Natural killer cell (primary cell): ENCODE results near the gene HIGD2B. TPM values are rescaled to one million over a fixed set of nuclear protein-coding genes. Genes with fewer than 3 reads are reported as not detected.
"Not testable (repeated sequence)": the region's sequence is repeated elsewhere in the genome, so short reads cannot be mapped to it uniquely, and the experiment has no call there.

ENCODE experiments used
- ATAC-seq, 3 donors: fragments of 150-1000 bp in 2 of 3; fragments of 200-7000 bp in 1 of 3; cut with Tn5 transposase; 1 replicate in 1 of 3; 2 replicates in 2 of 3; pipeline ENCODE4 v1.10.0; 2021; ENCODE audit warnings: mild to moderate bottlenecking in 2 of 3, moderate library complexity in 2 of 3
- DNase-seq, 2 donors: peaks; one replicate each; pipeline versions ENCODE4 v3.0.0 to v3.0.0-alpha.2; 2013 to 2021; ENCODE audit warnings: mixed read lengths in 1 of 2
- H3K27ac ChIP-seq: one replicate; pipeline ENCODE4 v1.5.1; 2013; ENCODE audit warnings: mild to moderate bottlenecking, low read length
- H3K27me3 ChIP-seq: one replicate; pipeline ENCODE4 v1.6.1; 2013; ENCODE audit warnings: low read length; ENCODE audit not compliant: control insufficient read depth, insufficient read depth
- H3K36me3 ChIP-seq: one replicate; pipeline ENCODE4 v1.6.1; 2013; ENCODE audit warnings: low read length; ENCODE audit not compliant: control insufficient read depth, insufficient read depth
- H3K4me1 ChIP-seq: one replicate; pipeline ENCODE4 v1.6.1; 2013; ENCODE audit warnings: low read length; ENCODE audit not compliant: control insufficient read depth, insufficient read depth
- H3K4me3 ChIP-seq: one replicate; pipeline ENCODE4 v1.5.1; 2013; ENCODE audit warnings: low read length
- H3K9me3 ChIP-seq: one replicate; pipeline ENCODE4 v1.6.1; 2013; ENCODE audit warnings: low read length; ENCODE audit not compliant: control insufficient read depth, insufficient read depth
- H3K27ac Mint-ChIP-seq, 2 donors: one replicate each; pipeline ENCODE4 v1.8.0; 2022; ENCODE audit warnings: mild to moderate bottlenecking in 2 of 2, mixed read lengths in 2 of 2, moderate library complexity in 1 of 2
- H3K27me3 Mint-ChIP-seq, 2 donors: one replicate each; pipeline ENCODE4 v1.8.0; 2022; ENCODE audit warnings: low read depth in 2 of 2, mixed read lengths in 2 of 2
- H3K36me3 Mint-ChIP-seq: one replicate; pipeline ENCODE4 v1.8.0; 2022; ENCODE audit warnings: mixed read lengths
- H3K4me1 Mint-ChIP-seq, 2 donors: one replicate each; pipeline ENCODE4 v1.8.0; 2022; ENCODE audit warnings: mixed read lengths in 2 of 2
- H3K4me3 Mint-ChIP-seq: one replicate; pipeline ENCODE4 v1.8.0; 2022; ENCODE audit warnings: mild to moderate bottlenecking, moderate library complexity, mixed read lengths
- H3K9me3 Mint-ChIP-seq, 2 donors: one replicate each; pipeline ENCODE4 v1.8.0; 2022; ENCODE audit warnings: mixed read lengths in 2 of 2
- WGBS: methylation state at CpG from one replicate; pipeline ENCODE4 v1.1.7; 2013; ENCODE audit warnings: missing lambda C conversion rate; ENCODE audit not compliant: insufficient coverage; 5-methylcytosine and 5-hydroxymethylcytosine counted together
- intact Hi-C: fragments of 100-400 bp; cut with micrococcal nuclease; formaldehyde crosslinking; loops from one replicate; pipeline ENCODE4 v1.14.2; 2022
- total RNA-seq, 4 donors: library from RNA; stranded (reverse); fragments of 120-200 nt in 1 of 4; gene quantifications; one replicate each; pipeline versions ENCODE4 v1.2.3 to v1.2.4, GENCODE V29; 2013 to 2022
- TF ChIP-seq, protein P1 (sequence below): fragments of 200-600 bp; IDR thresholded peaks from one replicate; pipeline ENCODE4 v1.8.0; 2022; ENCODE audit warnings: antibody characterized with exemption

The HIGD2B gene
- total RNA-seq, 3 donors from 2014 or later (not counting 1 experiment from before 2014, with no cell fraction given), result 0.88 to 1.8 (median 1.1) TPM

DNA sequence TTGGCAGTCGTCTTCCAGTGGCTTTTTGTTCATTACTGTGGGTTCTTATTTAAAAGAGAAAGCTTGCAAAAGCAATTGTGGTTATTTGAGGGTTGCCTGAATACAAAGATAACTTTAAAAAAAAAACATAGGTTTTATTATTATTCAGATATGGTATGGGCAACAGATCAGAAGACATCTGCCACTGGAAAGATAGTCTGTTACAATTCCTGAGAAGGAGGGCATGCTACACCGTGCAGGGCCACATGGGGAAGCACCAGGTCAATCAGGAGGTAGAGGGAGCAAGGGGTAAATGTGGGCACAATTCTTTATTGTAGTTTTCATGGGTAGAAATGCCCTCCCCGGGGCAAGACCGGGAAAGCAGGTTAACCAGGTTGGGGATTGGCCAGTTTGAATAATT lies 46.5 kb upstream of the HIGD2B start:
- Histone ChIP-seq H3K36me3 (peaks cover 20% of the 10 kb centered on the region), H3K27me3 (no peaks in the 10 kb centered on the region), H3K27ac (no peak overlapping the region), H3K4me3 (no peak overlapping the region), H3K9me3 (no peaks in the 10 kb centered on the region), H3K4me1 (no peaks in the 10 kb centered on the region)
- H3K9me3 Mint-ChIP-seq, result no peaks in the 10 kb centered on the region
- intact Hi-C loops, result no loop called here
- H3K27ac Mint-ChIP-seq, result no peak overlapping the region
- no peak for DNase-seq
- ATAC-seq, result no peak
- peaks cover 5% of the 10 kb centered on the region for H3K36me3 Mint-ChIP-seq
- WGBS, result 93% methylated on average over 4 of the region's 4 CpGs
- no peak overlapping the region for H3K4me3 Mint-ChIP-seq
- peaks cover 16 to 19% of the 10 kb centered on the region in 2 donors for H3K4me1 Mint-ChIP-seq
- TF ChIP-seq, protein P1, sequence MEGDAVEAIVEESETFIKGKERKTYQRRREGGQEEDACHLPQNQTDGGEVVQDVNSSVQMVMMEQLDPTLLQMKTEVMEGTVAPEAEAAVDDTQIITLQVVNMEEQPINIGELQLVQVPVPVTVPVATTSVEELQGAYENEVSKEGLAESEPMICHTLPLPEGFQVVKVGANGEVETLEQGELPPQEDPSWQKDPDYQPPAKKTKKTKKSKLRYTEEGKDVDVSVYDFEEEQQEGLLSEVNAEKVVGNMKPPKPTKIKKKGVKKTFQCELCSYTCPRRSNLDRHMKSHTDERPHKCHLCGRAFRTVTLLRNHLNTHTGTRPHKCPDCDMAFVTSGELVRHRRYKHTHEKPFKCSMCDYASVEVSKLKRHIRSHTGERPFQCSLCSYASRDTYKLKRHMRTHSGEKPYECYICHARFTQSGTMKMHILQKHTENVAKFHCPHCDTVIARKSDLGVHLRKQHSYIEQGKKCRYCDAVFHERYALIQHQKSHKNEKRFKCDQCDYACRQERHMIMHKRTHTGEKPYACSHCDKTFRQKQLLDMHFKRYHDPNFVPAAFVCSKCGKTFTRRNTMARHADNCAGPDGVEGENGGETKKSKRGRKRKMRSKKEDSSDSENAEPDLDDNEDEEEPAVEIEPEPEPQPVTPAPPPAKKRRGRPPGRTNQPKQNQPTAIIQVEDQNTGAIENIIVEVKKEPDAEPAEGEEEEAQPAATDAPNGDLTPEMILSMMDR, result no peak
- no peaks in the 10 kb centered on the region for H3K27me3 Mint-ChIP-seq

DNA sequence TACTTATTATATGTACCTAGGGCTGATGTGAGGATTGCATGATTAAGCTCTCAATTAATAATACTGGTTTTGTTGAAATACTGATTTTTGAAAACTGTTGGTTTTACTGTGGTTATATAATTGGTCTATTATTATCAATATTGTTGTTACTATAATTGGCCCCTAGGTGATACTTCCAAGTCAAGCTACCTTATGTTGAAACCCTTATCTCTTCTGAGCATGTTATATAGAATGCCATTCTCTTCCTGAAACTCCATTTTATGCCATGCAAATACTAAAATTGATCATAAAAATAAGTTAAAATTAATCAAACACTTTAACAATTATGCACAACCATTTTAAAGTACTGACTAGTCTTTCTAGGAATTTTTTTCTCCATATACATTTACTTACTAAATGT lies 46.1 kb upstream of the HIGD2B start:
- Mint-ChIP-seq H3K4me3 (no peak overlapping the region), H3K36me3 (peaks cover 1% of the 10 kb centered on the region), H3K9me3 (no peaks in the 10 kb centered on the region), H3K27me3 (no peaks in the 10 kb centered on the region), H3K4me1 (peaks cover 16 to 19% of the 10 kb centered on the region in 2 donors), H3K27ac (no peak overlapping the region)
- peaks cover 19% of the 10 kb centered on the region for H3K36me3 ChIP-seq
- H3K9me3 ChIP-seq, result no peaks in the 10 kb centered on the region
- H3K4me3 ChIP-seq, result no peak overlapping the region
- TF ChIP-seq, protein P1, result no peak
- ATAC-seq, result no peak
- no peaks in the 10 kb centered on the region for H3K4me1 ChIP-seq
- no peaks in the 10 kb centered on the region for H3K27me3 ChIP-seq
- no peak for DNase-seq
- intact Hi-C loops, result no loop called here
- no peak overlapping the region for H3K27ac ChIP-seq

DNA sequence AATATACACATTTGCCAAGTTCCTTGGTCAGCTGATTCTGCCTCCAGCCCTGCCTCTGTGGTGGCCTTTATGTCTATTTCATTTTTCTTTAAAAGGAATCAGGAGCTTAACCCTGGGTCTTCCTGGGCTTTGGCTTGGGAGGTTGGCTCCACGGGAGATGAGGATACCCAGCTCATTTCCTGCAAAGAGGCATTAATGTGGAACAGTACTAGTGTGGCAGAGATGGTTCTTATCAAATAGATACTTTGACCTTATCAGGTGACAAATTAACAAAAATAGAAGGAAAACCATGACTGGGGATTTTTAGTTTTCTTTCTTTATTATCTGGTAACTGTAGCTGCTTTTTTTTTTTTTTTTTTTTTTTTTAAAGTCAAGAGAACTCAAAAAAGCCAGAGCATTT lies 42.8 kb upstream of the HIGD2B start:
- H3K36me3 Mint-ChIP-seq, result no peaks in the 10 kb centered on the region
- H3K36me3 ChIP-seq, result peaks cover 9% of the 10 kb centered on the region
- intact Hi-C loops, result no loop called here

DNA sequence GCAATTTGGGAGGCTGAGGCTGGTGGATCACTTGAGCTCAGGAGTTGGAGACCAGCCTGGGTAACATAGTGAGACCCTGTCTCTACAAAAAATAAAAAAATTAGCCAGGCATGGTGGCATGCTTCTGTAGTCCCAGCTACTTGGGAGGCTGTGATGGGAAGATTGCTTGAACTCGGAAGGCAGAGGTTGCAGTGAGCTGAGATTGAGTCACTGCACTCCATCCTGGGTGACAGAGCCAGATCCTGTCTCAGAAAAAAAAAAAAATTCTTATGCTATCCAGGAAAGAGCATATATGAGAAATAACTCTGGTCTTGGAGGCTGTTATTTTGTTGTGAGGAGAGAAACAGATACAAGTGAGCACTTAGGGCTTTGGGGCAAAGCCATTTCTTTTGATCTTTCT lies 42.3 kb upstream of the HIGD2B start:
- H3K4me1 Mint-ChIP-seq, H3K36me3 Mint-ChIP-seq, H3K9me3 ChIP-seq, H3K36me3 ChIP-seq, H3K4me1 ChIP-seq, DNase-seq, H3K9me3 Mint-ChIP-seq, intact Hi-C loops, ATAC-seq, H3K4me3 Mint-ChIP-seq, H3K4me3 ChIP-seq, H3K27me3 ChIP-seq, H3K27ac ChIP-seq, H3K27ac Mint-ChIP-seq, H3K27me3 Mint-ChIP-seq: not testable (repeated sequence)
- WGBS, result 92% methylated on average over 1 of the region's 1 CpG

More for the DNA sequence above, 42.8 kb upstream of the HIGD2B start:
- Histone ChIP-seq H3K9me3 (no peaks in the 10 kb centered on the region), H3K4me1 (no peaks in the 10 kb centered on the region), H3K27ac (no peak overlapping the region), H3K27me3 (no peaks in the 10 kb centered on the region), H3K4me3 (no peak overlapping the region)
- no peak for ATAC-seq
- TF ChIP-seq, protein P1, result no peak
- H3K27me3 Mint-ChIP-seq, result no peaks in the 10 kb centered on the region
- no peak for DNase-seq
- H3K27ac Mint-ChIP-seq, result no peak overlapping the region
- H3K9me3 Mint-ChIP-seq, result no peaks in the 10 kb centered on the region
- WGBS, result 89% methylated on average over 1 of the region's 1 CpG
- H3K4me1 Mint-ChIP-seq, result peaks cover 6 to 10% of the 10 kb centered on the region in 2 donors
- H3K4me3 Mint-ChIP-seq, result no peak overlapping the region
